BJ (cell line): Measurements from ENCODE around the gene TNNI2. TPM values are rescaled to one million over a fixed set of nuclear protein-coding genes. Genes with fewer than 3 reads are reported as not detected.

ENCODE experiments used
- CTCF ChIA-PET: fragments of 350-600 bp; formaldehyde crosslinking; extraction: SDS; loops from one replicate; lab custom pipeline; 2021; ENCODE audit warnings: antibody characterized with exemption, inconsistent platforms; lab: Yijun Ruan, JAX
- POLR2A ChIA-PET: fragments of 300-600 bp; sonication (Branson Sonifier 250); formaldehyde crosslinking; extraction: SDS; loops from one replicate; lab custom pipeline; 2021; ENCODE audit warnings: antibody characterized with exemption; lab: Charles Lee
- DNase-seq: peaks from one replicate; pipeline ENCODE4 v3.0.0-alpha.2; 2011; ENCODE audit warnings: low read depth
- H3K27me3 ChIP-seq: 2 replicates; pipeline ENCODE4 v1.6.0; 2011; ENCODE audit warnings: low read length; ENCODE audit not compliant: control insufficient read depth, insufficient read depth
- H3K36me3 ChIP-seq: 2 replicates; pipeline ENCODE4 v1.5.1; 2011; ENCODE audit warnings: low read length; ENCODE audit not compliant: control insufficient read depth, insufficient read depth
- H3K4me3 ChIP-seq: 2 replicates; pipeline ENCODE4 v1.5.1; 2011; ENCODE audit warnings: low read depth, mild to moderate bottlenecking, control low read depth, low read length
- polyA plus RNA-seq: library from polyadenylated mRNA; depleted of rRNA; stranded (reverse); fragments of >200 nt; gene quantifications from 2 replicates; pipeline ENCODE4 v1.2.3, GENCODE V29; 2011
- TF ChIP-seq, protein P1 (sequence below): IDR thresholded peaks from 2 replicates; pipeline ENCODE4 v1.5.1; 2011; ENCODE audit warnings: low read depth, mild to moderate bottlenecking, control low read depth, inconsistent platforms, low read length, moderate library complexity; ENCODE audit not compliant: insufficient read depth

TNNI2 gene
- polyA plus RNA-seq, 1 experiment = not detected

DNA sequence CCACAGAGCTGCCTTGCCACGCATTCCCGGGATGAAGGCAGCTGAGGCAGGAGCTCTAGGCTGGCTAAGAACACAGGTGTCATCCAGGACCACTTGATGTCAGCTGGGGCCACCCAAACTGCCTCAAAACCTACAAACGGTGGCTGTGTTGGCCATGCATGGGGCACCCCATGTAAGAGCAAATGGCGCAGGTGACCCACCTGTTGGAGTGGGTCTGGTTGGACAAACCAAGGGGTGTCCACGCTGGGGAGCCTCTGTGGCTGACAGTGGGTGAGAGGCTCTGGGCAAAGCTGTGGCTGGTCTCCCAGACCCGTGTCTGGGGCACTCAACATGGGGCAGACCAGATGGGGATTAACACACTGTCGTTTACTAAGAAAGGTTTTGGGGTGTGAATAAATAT, 23.0 kb upstream of the TNNI2 start:
- peaks cover 7% of the 10 kb centered on the region for H3K27me3 ChIP-seq
- no peak for DNase-seq
- TF ChIP-seq, protein P1, sequence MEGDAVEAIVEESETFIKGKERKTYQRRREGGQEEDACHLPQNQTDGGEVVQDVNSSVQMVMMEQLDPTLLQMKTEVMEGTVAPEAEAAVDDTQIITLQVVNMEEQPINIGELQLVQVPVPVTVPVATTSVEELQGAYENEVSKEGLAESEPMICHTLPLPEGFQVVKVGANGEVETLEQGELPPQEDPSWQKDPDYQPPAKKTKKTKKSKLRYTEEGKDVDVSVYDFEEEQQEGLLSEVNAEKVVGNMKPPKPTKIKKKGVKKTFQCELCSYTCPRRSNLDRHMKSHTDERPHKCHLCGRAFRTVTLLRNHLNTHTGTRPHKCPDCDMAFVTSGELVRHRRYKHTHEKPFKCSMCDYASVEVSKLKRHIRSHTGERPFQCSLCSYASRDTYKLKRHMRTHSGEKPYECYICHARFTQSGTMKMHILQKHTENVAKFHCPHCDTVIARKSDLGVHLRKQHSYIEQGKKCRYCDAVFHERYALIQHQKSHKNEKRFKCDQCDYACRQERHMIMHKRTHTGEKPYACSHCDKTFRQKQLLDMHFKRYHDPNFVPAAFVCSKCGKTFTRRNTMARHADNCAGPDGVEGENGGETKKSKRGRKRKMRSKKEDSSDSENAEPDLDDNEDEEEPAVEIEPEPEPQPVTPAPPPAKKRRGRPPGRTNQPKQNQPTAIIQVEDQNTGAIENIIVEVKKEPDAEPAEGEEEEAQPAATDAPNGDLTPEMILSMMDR = no peak
- H3K36me3 ChIP-seq = no peaks in the 10 kb centered on the region
- H3K4me3 ChIP-seq = no peak overlapping the region
- POLR2A ChIA-PET = no interaction called here
- CTCF ChIA-PET = interaction anchor here (0.6 to 2.1 kb wide), 6 partner anchors 17 to 643 kb away, joined by 3 to 10 read pairs (median 4); no protein-coding TSS in a partner anchor

DNA sequence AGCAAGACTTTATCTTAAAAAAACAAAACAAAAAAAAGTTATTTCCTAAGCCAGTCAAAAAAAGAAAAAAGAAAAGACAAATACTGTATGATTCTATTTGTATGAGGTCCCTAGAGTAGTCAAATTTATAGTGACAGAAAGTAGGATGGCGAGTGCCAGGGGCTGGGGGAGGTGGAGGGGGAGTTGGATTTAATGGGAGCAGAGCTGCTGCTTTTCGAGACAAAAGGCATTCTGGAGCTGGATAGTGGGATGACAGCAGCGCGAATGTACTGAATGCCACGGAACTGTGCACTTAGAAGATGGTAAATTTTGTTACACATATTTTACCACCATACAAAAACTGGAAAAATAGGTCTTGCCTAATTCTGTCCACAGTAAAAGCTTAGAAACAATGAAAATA, 21.8 kb upstream of the TNNI2 start:
- POLR2A ChIA-PET = no interaction called here
- TF ChIP-seq, protein P1 = no peak
- peaks cover 7% of the 10 kb centered on the region for H3K27me3 ChIP-seq
- DNase-seq = no peak
- CTCF ChIA-PET = interaction anchor here (0.7 to 1.8 kb wide), 5 partner anchors 10 to 123 kb away, joined by 3 to 7 read pairs (median 3); no protein-coding TSS in a partner anchor
- no peak overlapping the region for H3K4me3 ChIP-seq
- H3K36me3 ChIP-seq = no peaks in the 10 kb centered on the region

DNA sequence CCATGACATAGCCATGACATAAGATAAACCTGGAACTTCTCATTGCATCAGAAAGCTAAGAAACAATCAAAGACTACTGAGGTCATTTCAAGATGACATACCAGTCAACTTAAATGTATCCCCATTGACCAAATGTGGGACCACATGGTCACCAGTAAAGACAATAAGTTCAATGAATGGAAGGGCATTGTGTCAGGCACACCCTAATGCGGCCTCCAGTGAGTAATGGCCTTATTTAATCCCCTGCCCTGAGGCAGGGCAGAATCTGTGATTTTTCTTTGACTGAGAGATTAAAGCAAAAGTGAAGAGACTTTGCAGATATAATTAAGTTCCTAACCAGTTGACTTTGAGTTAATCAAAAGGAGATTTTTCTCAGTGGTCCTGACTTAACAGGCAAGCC, 21.3 kb upstream of the TNNI2 start:
- H3K36me3 ChIP-seq = no peaks in the 10 kb centered on the region
- no peak for DNase-seq
- H3K4me3 ChIP-seq = no peak overlapping the region
- CTCF ChIA-PET = interaction anchor here (0.7 to 1.8 kb wide), 4 partner anchors 15 to 124 kb away, joined by 3 to 7 read pairs (median 4); no protein-coding TSS in a partner anchor
- POLR2A ChIA-PET = no interaction called here
- TF ChIP-seq, protein P1 = no peak
- peaks cover 7% of the 10 kb centered on the region for H3K27me3 ChIP-seq

DNA sequence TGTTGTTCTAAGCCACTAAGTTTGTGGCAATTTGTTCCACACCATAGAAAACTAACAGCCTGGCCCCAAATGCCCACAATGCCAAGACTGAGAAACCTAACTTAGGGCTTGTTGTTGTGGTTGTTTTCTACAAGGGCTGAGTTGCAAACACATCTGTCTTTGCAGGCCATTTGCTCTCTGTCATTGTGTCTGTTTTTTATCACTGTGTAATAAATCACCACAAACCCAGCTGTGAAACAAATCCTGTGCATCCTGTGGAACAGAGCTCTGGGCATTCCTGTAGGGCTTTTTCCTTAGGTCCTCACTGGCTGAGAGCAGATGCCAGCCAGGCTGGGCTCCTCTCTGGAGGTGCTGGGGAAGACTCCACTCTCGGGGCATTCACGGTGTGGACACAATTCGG, 19.7 kb upstream of the TNNI2 start:
- Histone ChIP-seq H3K4me3 (no peak overlapping the region), H3K36me3 (no peaks in the 10 kb centered on the region), H3K27me3 (peaks cover 5% of the 10 kb centered on the region)
- ChIA-PET CTCF (interaction anchor here (0.6 to 2.5 kb wide), 2 partner anchors 125 to 612 kb away, joined by 3 to 14 read pairs; no protein-coding TSS in a partner anchor), POLR2A (no interaction called here)
- no peak for DNase-seq
- TF ChIP-seq, protein P1 = no peak

DNA sequence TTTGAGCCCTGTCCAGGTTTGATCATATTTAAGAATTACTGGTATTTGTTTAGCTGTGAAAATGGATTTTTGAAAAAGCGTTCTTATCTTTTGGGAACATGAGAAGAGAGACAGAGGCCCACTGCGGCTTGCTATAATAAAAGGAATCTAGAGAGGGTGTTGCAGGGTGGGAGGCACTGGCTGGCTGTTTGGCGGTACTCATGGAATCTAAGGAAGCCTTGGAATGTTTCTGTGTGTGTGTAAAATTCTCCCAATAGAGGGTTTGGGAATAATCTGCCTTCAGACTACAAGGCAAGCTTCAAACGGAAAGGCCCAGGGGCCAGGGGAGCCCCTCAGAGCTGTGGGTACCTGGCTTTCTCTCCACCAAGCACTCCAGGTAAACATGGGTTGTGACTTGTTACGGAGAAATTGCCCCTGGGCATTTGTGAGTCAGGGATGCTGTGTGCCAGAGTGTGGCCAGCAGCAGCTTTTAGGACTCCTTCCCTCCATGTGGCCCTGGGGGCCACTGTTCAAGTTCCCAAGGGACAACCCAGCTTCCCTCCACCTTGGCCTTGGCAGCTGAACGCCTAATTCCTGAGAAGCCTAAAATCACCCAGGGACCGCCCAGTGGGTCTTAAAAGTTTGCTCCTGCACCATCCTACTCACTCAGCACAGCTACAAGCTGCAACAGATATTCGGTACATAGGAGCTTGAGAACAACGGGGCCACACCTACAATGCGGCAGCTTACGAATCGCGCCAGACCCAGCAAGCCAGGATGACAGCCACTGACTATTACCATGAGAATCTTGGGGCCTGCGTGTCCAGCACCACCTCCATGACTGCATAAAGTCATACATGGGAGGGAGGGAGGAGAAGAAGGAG, 18.1 kb upstream of the TNNI2 start:
- H3K36me3 ChIP-seq = no peaks in the 10 kb centered on the region

More for the DNA sequence above, 18.1 kb upstream of the TNNI2 start:
- H3K27me3 ChIP-seq = peaks cover 3% of the 10 kb centered on the region; the same call in 1 of the 2 replicates
- H3K4me3 ChIP-seq = no peak overlapping the region
- TF ChIP-seq, protein P1 = no peak
- ChIA-PET POLR2A (no interaction called here), CTCF (interaction anchor here (1.2 to 3.7 kb wide), 3 partner anchors 12 to 127 kb away, joined by 3 to 23 read pairs (median 14); no protein-coding TSS in a partner anchor)
- no peak for DNase-seq
